K562 (cell line): Measurements from ENCODE around the gene IGFALS. TPM values are rescaled to one million over a fixed set of nuclear protein-coding genes. Genes with fewer than 3 reads are reported as not detected.

Experiments
- ATAC-seq: fragments of 200-7000 bp; cut with Tn5 transposase; 3 replicates; pipeline ENCODE4 v1.9.1; 2020; ENCODE audit warnings: moderate library complexity
- BruUV-seq: library from RNA; stranded (reverse); fragments of 400-500 nt; replicated peaks from 2 replicates; lab custom pipeline; 2021; lab: Mats Ljungman, UMichigan
- CTCF ChIA-PET: fragments of 300-600 bp; formaldehyde crosslinking; extraction: SDS; loops from one replicate; lab custom pipeline; 2021; ENCODE audit warnings: low intra/inter-chr PET ratio; lab: Yijun Ruan, JAX
- POLR2A ChIA-PET: fragments of 300-600, 350-650 bp; sonication (Branson Sonifier 250); formaldehyde crosslinking; extraction: SDS; loops from one replicate; lab custom pipeline; 2021; ENCODE audit warnings: antibody characterized with exemption, inconsistent platforms; lab: Yijun Ruan, JAX
- DNase-seq, 4 experiments: peaks; one replicate each; pipeline versions ENCODE4 v3.0.0 to v3.0.0-alpha.2; 2011 to 2018; ENCODE audit warnings: low spot score in 3 of 4, mixed read lengths in 3 of 4; ENCODE audit errors: extremely low read depth in 1 of 4
- FAIRE-seq: peaks from 2 replicates; lab custom pipeline; 2011; peaks lifted over from hg19 to GRCh38; lab: Jason Lieb, UNC
- H2AFZ ChIP-seq: 2 replicates; pipeline ENCODE4 v1.6.0; 2011; ENCODE audit warnings: low read depth, low read length, control low read depth, inconsistent platforms
- H3K27ac ChIP-seq: fragments of 200-600 bp; 3 replicates; pipeline ENCODE4 v1.8.0; 2011; ENCODE audit warnings: low read depth, mild to moderate bottlenecking, control low read depth, inconsistent platforms, low read length, moderate library complexity, mixed read lengths; ENCODE audit errors: extremely low read depth
- H3K27me3 ChIP-seq, 2 experiments: fragments of 300-600 bp in 1 of 2; 2 replicates in 1 of 2; 3 replicates in 1 of 2; pipeline versions ENCODE4 v1.6.0 to v1.8.0; 2011; ENCODE audit warnings: inconsistent platforms in 2 of 2, low read length in 2 of 2, mild to moderate bottlenecking in 1 of 2, mixed read lengths in 1 of 2, moderate library complexity in 1 of 2; ENCODE audit not compliant: control insufficient read depth in 2 of 2, insufficient read depth in 2 of 2
- H3K36me3 ChIP-seq: fragments of 300-600 bp; 3 replicates; pipeline ENCODE4 v1.8.0; 2011; ENCODE audit warnings: mild to moderate bottlenecking, low read length, inconsistent platforms; ENCODE audit not compliant: control insufficient read depth, insufficient read depth
- H3K4me1 ChIP-seq, 2 experiments: fragments of 200-600 bp in 1 of 2; replicated peaks in 1 of 2; 2 replicates in 1 of 2; 3 replicates in 1 of 2; pipeline versions ENCODE4 v1.5.1 to v1.8.0; 2011; ENCODE audit warnings: inconsistent platforms in 2 of 2, low read length in 2 of 2, mild to moderate bottlenecking in 1 of 2, mixed read lengths in 1 of 2, moderate library complexity in 1 of 2; ENCODE audit not compliant: control insufficient read depth in 2 of 2, insufficient read depth in 2 of 2
- H3K4me2 ChIP-seq: 2 replicates; pipeline ENCODE4 v1.6.1; 2011; ENCODE audit warnings: low read length, control low read depth, inconsistent platforms, mixed read lengths; ENCODE audit not compliant: insufficient read depth
- H3K4me3 ChIP-seq: fragments of 200-600 bp; sonication (generic), shearing (Covaris generic); 2 replicates; pipeline ENCODE4 v1.5.1; 2016; ENCODE audit warnings: control low read depth, inconsistent platforms
- H3K79me2 ChIP-seq: fragments of 200-600 bp; 3 replicates; pipeline ENCODE4 v1.8.0; 2011; ENCODE audit warnings: low read length, inconsistent platforms; ENCODE audit not compliant: control insufficient read depth, insufficient read depth
- H3K9ac ChIP-seq, 2 experiments: 2 replicates each; pipeline versions ENCODE4 v1.6.0 to v1.6.1; 2011; ENCODE audit warnings: low read depth in 2 of 2, low read length in 2 of 2, control low read depth in 1 of 2, inconsistent platforms in 1 of 2, mild to moderate bottlenecking in 1 of 2, mixed read lengths in 1 of 2; ENCODE audit not compliant: insufficient read depth in 1 of 2
- H3K9me1 ChIP-seq: one replicate; pipeline ENCODE4 v1.6.0; 2011; ENCODE audit warnings: inconsistent platforms, mild to moderate bottlenecking, low read length, moderate library complexity; ENCODE audit not compliant: control insufficient read depth, insufficient read depth
- H3K9me3 ChIP-seq: replicated peaks from 2 replicates; pipeline ENCODE4 v1.5.1; 2011; ENCODE audit warnings: low read depth, low read length, inconsistent platforms; ENCODE audit not compliant: control insufficient read depth, insufficient read depth
- H4K20me1 ChIP-seq: replicated peaks from 2 replicates; pipeline ENCODE4 v1.6.1; 2011; ENCODE audit warnings: low read length, inconsistent platforms, mixed read lengths; ENCODE audit not compliant: control insufficient read depth, insufficient read depth
- BRF1 ChIP-seq: IDR thresholded peaks from 3 replicates; pipeline ENCODE4 v1.6.1; 2011; ENCODE audit warnings: borderline replicate concordance, mild to moderate bottlenecking; ENCODE audit not compliant: insufficient read length; ENCODE audit errors: extremely low read depth
- ETS1 ChIP-seq: conservative IDR thresholded peaks from 2 replicates; pipeline ENCODE4 v1.6.1; 2011; ENCODE audit warnings: low read depth, mild to moderate bottlenecking, low read length; ENCODE audit not compliant: control insufficient read depth
- FOXK1 ChIP-seq: sonication (generic); formaldehyde crosslinking; IDR thresholded peaks from 2 replicates; pipeline ENCODE4 v1.8.0; 2022; ENCODE audit warnings: missing genetic modification reagents, mild to moderate bottlenecking, borderline replicate concordance
- HMG20B ChIP-seq: fragments of 250-450 bp; sonication (Bioruptor Pico); IDR thresholded peaks from 2 replicates; pipeline ENCODE4 v1.5.0; 2021; ENCODE audit warnings: mild to moderate bottlenecking
- KDM5B ChIP-seq: fragments of 200-600 bp; sonication (generic); IDR thresholded peaks from 2 replicates; pipeline ENCODE4 v1.6.1; 2012; ENCODE audit warnings: low read depth, mild to moderate bottlenecking, moderate library complexity, low read length, control low read depth, inconsistent platforms; ENCODE audit not compliant: insufficient replicate concordance
- NFIX ChIP-seq: fragments of 250-450 bp; sonication (Bioruptor Pico); IDR thresholded peaks from 2 replicates; pipeline ENCODE4 v1.4.0; 2020; ENCODE audit warnings: low read depth, mild to moderate bottlenecking, moderate library complexity
- RREB1 ChIP-seq: fragments of 250-450 bp; sonication (Bioruptor Pico); IDR thresholded peaks from 2 replicates; pipeline ENCODE4 v1.4.0; 2020
- RUNX1 ChIP-seq: sonication (generic); IDR thresholded peaks from 2 replicates; pipeline ENCODE4 v1.6.1; 2016; ENCODE audit warnings: antibody characterized with exemption, low read depth
- THAP12 ChIP-seq: fragments of 250-450 bp; sonication (Bioruptor Pico); IDR thresholded peaks from 2 replicates; pipeline ENCODE4 v1.9.0; 2021; ENCODE audit warnings: mild to moderate bottlenecking, inconsistent platforms
- XRCC4 ChIP-seq: IDR thresholded peaks from one replicate; pipeline ENCODE4 v1.6.1; 2011; ENCODE audit not compliant: insufficient read depth, insufficient read length; ENCODE audit errors: extremely low read depth
- ZBTB17 ChIP-seq: fragments of 450-650 bp; formaldehyde crosslinking; IDR thresholded peaks from 2 replicates; pipeline ENCODE4 v1.4.0; 2020; ENCODE audit warnings: mild to moderate bottlenecking
- ZNF133 ChIP-seq: fragments of 250-450 bp; sonication (Bioruptor Pico); IDR thresholded peaks from 2 replicates; pipeline ENCODE4 v1.4.0; 2020; ENCODE audit warnings: mild to moderate bottlenecking
- ZNF232 ChIP-seq: sonication (generic); formaldehyde crosslinking; IDR thresholded peaks from 2 replicates; pipeline ENCODE4 v1.8.0; 2022; ENCODE audit warnings: mild to moderate bottlenecking, missing genetic modification reagents
- ZNF431 ChIP-seq: sonication (generic); formaldehyde crosslinking; IDR thresholded peaks from 2 replicates; pipeline ENCODE4 v1.8.0; 2022; ENCODE audit warnings: mild to moderate bottlenecking, missing genetic modification reagents
- WGBS: fragments of 100-300 bp; shearing (Covaris generic); methylation state at CpG from one replicate; pipeline ENCODE4 v1.1.6; 2016; ENCODE audit warnings: low coverage, mixed read lengths; ENCODE audit not compliant: insufficient coverage; ENCODE audit errors: missing lambda C conversion rate; 5-methylcytosine and 5-hydroxymethylcytosine counted together
- in situ Hi-C: fragments of 300-500 bp; cut with MboI; formaldehyde crosslinking; loops from 4 replicates; pipeline ENCODE4 v1.15.0; 2018; ENCODE audit warnings: inconsistent platforms, mixed read lengths
- intact Hi-C: fragments of 100-400 bp; cut with micrococcal nuclease; formaldehyde crosslinking; loops from 2 replicates; pipeline ENCODE4 v1.14.2; 2022
- polyA plus RNA-seq, 8 experiments: library from polyadenylated mRNA; depleted of rRNA in 4 of 8; stranded (reverse) in 5 of 8; unstranded in 3 of 8; fragments of >200 nt; fragmentation: Nextera tagmentation in 2 of 8; fragmentation: Illumina TruSeq in 1 of 8; extraction: Ambion mirVana in 2 of 8; extraction: Trizol in 1 of 8; gene quantifications; 2 replicates each; pipeline versions ENCODE4 v1.2.1 to v1.2.3, GENCODE V29; 2011 to 2014; ENCODE audit warnings: inconsistent platforms in 1 of 8, missing spikeins in 1 of 8
- total RNA-seq, 7 experiments: library from RNA; depleted of rRNA in 6 of 7; stranded (reverse); fragments of >200 nt in 6 of 7; fragmentation: Illumina TruSeq in 2 of 7; extraction: Trizol in 2 of 7; gene quantifications; 2 replicates each; pipeline versions ENCODE4 v1.2.1 to v1.2.3, GENCODE V29; 2011 to 2021; ENCODE audit warnings: low replicate concordance in 1 of 7

Gene IGFALS
- total and polyA plus RNA-seq, 9 of the 15 experiments (the other 6 are each of a cell fraction or from before 2014, with no cell fraction given) = not detected

- Histone ChIP-seq H3K9ac (no peak overlapping the region; a peak in 1 of 4 replicates), H3K9me3 (no peaks in the 10 kb centered on the region), H3K27ac (no peak overlapping the region), H3K79me2 (no peaks in the 10 kb centered on the region), H3K4me1 (peaks cover 0 to 20% of the 10 kb centered on the region in 2 experiments; a peak in 3 of 5 replicates), H3K9me1 (no peaks in the 10 kb centered on the region), H3K4me2 (no peak overlapping the region), H4K20me1 (no peaks in the 10 kb centered on the region; the same call in 1 of the 2 replicates), H2AFZ (no peak overlapping the region), H3K27me3 (no peaks in the 10 kb centered on the region), H3K4me3 (no peak overlapping the region), H3K36me3 (peaks cover 3% of the 10 kb centered on the region; the same call in 1 of the 3 replicates)
- no peak for FAIRE-seq
- BruUV-seq = no TSS peak
- in situ Hi-C loops (no loop called here), intact Hi-C loops (no loop called here)
- ChIA-PET POLR2A (interaction anchor here (0.5 kb wide), 1 partner anchor 1090 kb away, joined by 3 read pairs; no protein-coding TSS in a partner anchor), CTCF (no interaction called here)
- no peak for TF ChIP-seq XRCC4
- no peak for TF ChIP-seq FOXK1 (CRISPR knock-in tag)
- TF ChIP-seq ZNF232 (CRISPR knock-in tag) = no peak
- TF ChIP-seq ZNF133 (CRISPR knock-in tag) = no peak
- TF ChIP-seq RUNX1 = no peak
- TF ChIP-seq KDM5B = no peak
- TF ChIP-seq ZNF431 (CRISPR knock-in tag) = no peak
- no peak for TF ChIP-seq NFIX (CRISPR knock-in tag)
- no peak for TF ChIP-seq ETS1
- no peak for TF ChIP-seq HMG20B (CRISPR knock-in tag)
- TF ChIP-seq THAP12 (CRISPR knock-in tag) = no peak
- no peak for TF ChIP-seq BRF1
- TF ChIP-seq ZBTB17 (CRISPR knock-in tag) = no peak
- TF ChIP-seq RREB1 = no peak
- no peak for DNase-seq
- 91% methylated on average over 7 of the region's 16 CpGs for WGBS
- ATAC-seq = no peak
Observed at GRCh38 chr16:1810106-1810505, 16.6 kb upstream of the IGFALS start.
